CD4-positive, alpha-beta T cell treated with Interleukin-1 beta for 1 hour (primary cell): ENCODE data around the gene ADAM19.
"Not testable (repeated sequence)": the region's sequence is repeated elsewhere in the genome, so short reads cannot be mapped to it uniquely, and the experiment has no call there.

ENCODE experiments used
- DNase-seq, 2 donors: peaks; one replicate each; pipeline ENCODE4 v3.0.0-alpha.2; 2020 to 2022

Gene ADAM19

DNA sequence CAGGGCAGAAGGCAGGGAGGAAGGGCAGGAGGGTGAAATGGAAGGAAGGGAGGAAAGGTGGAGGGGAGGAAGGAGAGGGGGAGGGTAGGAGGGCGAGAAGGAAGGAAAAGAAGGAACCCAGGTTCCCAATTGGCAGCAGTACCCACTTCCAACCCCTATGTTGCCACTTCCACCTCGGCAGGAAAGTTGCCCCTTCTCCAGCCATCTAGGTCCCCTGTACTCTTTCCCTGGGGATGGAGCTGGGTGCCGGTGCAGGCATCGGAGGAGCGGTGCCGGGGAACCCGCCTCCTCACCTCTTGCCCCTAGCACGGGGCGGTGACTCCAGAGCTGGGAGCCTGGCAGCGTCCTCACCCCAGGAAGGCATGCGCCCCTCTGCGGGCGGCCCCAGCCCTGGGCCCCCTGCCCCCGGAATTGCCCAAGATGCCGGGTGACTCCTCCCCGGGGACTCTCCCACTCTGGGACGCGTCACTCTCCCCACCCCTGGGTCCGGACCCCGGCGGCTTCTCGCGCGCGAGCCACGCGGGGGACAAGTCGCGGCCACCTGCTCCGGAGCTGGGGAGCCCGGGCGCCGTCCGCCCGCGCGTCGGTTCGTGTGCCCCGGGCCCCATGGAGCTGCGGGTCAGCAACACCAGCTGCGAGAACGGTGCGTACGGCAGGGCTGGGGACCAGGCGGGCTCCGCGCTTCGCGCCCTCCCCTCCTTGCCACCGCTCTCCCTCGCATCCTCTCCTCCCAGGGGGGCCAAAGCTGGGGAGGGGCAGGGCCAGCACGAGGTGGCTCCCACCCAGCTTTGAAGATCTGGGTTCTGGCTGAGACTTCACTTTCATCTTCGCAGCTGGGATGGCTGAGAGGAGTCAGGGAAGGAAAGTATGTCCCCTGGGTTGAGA, 115.6 kb downstream of the ADAM19 start, which contains the start of gene NIPAL4:
TSS of gene NIPAL4 (plus strand) at position 499 of the 885 bp plus-strand sequence. CDS start at position 607, 108 bp downstream.
- peak; percentile 40 to 46 for DNase-seq

GRCh38 chr5:157458835-157459234, 116.7 kb downstream of the ADAM19 start:
- no peak for DNase-seq

- DNase-seq: no peak
These were observed 118.2 kb downstream of the ADAM19 start for GRCh38 chr5:157457391-157457790.

- no peak for DNase-seq
These were observed 119.3 kb downstream of the ADAM19 start for GRCh38 chr5:157456301-157456700.

DNA sequence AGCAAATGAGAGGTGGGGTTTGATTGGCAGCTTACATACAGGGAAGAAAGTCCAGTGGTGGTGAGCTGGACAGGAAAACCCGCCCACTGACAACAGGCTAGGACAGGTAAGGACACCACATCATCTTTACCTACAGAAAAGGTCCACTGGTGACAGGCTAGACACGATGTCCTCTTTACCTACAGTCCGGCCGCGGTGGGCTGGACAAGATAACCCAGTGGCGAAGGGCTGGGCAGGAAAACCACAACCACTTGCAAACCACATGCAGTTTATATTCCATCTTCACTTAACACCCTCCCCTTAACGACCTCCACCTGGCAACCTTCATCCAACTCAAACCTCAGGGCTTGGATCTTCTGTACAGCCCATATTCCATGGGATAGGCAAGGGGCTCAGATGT, 120.5 kb downstream of the ADAM19 start:
- DNase-seq: no peak

DNA sequence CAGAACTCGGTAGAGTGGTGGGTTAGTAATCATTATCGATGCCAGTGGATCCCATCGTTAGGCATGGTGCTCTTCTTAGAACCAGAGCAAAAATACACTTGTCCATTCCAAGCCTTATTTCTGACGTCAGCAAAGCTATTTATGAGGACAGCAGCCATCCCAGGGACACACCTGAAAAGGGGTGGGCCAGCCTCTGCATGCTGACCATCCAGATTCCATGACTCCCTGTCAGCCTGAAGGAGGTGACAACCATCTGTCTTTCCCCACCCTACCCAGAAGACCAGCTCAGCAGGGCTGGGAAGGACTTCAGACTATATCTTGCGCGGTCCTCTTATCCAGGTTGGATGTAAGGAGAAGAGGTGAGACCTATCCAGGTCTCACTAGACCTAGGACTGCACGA, 121.3 kb downstream of the ADAM19 start:
- no peak for DNase-seq

DNA sequence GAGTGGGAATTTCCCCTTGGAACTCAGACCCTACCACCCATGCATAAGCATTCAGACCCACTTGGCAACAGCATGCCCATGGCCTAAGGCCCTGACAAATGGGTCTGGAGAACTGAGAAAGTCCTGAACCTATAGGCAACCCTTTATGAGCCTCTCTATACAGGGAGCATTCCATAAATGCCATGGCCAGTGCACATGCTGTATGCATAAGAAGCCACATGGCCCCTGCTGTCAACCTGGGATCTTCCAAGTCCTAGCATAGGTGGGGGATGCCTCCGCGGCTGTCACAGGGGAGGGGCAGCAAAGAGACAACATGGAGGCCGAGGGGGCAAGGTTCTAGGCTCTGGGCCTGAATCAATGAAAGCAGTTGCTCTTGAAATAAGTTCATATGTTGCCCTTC, 123.8 kb downstream of the ADAM19 start:
- DNase-seq: no peak

DNA sequence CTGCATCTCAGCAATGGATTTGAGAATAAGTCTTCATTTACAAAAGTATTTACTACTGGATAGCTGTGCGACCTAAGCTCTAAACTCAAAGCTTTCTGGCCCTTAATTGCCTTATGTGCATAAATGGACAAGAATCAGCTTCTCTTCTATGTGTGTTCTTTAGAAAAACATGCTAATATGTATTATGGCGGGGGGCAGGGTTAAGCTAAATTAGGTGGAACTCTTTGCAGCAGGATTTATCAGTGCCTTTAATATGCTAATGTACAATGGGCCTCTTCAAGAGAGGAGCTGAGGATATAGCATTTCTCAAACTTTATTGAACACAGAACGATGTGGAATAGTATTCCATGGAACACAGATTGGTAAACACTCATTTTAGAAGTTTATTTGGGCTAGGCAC, 125.6 kb downstream of the ADAM19 start:
- no peak for DNase-seq

DNA sequence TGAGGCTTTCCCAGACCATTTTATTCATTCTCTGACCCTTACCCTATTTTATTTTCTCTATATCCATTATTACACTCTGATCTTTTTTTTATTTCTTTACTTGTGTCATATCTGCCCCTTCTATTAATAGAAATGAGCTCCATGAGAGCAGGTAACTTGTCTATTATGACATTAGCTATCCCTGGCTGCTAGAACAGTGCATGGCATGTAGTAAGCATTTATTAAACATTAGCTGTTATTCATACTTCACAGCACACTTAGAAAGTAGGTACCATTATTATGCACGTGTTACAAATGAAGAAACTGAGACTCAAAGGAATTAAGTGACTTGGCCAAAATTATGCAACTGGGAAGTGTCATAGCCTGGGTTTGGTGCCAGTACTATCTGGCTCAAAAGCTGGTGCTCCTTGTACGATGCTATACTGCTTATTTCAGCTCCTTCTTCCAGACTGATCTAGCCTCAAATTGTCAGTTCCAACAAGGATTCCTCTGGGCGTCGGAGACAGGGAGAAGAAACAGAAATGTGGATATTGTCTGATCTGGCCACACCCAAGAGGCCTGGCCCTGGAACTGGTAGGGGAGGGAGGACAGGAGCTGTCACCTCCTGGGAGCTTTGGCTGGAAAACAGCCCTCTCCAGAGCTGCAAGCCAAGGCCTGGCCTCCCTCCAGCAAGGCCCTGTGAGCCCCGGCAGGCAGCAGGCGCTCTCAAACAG, 126.4 kb downstream of the ADAM19 start:
- DNase-seq: no peak

- DNase-seq: no peak
These were observed 128.4 kb downstream of the ADAM19 start for GRCh38 chr5:157447201-157447637.

DNA sequence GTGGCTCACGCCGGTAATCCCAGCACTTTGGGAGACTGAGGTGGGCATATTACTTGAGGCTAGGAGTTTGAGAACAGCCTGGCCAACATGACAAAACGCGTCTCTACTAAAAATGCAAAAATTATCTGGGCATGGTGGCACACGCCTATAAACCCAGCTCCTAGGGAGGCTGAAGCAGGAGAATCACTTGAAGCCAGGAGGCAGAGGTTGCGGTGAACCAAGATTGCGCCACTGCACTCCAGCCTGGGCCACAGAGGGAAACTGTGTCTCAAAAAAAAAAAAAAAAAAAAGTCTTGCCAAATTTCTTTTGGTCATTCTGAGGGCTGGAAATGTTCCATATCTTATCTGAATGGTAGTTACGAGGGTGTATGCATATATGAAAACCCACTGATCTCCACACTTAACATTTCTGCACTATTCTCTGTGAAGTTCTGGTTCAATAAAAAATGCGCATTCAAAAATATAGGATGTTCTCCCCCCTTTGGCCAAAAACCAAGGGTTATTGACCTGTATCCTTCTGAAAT, 129.1 kb downstream of the ADAM19 start:
- DNase-seq: no peak

DNA sequence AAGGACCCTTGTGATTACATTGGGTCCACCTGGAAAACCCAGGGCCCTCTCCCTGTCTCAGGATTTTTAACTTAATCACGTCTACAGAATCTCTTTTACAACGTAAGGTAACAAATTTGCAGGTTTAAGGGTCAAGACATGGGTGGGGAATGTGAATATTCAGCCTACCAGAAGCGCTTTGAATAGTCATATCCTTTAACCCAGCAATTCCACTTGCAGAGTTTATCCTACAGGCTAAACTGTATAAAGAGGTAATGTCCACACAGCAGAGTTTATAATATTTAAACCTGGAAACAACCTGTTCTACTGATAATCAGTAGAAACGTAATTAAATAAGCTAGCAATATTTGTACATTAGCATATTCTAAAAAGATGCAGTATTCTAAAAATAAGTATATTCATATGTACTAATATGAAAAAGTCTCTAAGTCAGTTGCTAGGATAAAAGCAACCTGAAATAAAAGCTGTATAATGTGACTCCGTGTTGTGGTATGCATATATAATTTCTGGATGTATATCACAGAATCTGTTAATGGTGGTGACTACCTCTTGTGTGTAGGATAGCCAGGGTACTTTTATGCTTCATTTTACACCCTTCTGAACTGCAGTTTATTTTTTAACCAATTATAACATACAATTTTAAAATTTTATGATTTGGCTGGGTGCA, 129.7 kb downstream of the ADAM19 start:
- DNase-seq: no peak

- DNase-seq: no peak
These were observed 131.4 kb downstream of the ADAM19 start for GRCh38 chr5:157444224-157444623.

DNA sequence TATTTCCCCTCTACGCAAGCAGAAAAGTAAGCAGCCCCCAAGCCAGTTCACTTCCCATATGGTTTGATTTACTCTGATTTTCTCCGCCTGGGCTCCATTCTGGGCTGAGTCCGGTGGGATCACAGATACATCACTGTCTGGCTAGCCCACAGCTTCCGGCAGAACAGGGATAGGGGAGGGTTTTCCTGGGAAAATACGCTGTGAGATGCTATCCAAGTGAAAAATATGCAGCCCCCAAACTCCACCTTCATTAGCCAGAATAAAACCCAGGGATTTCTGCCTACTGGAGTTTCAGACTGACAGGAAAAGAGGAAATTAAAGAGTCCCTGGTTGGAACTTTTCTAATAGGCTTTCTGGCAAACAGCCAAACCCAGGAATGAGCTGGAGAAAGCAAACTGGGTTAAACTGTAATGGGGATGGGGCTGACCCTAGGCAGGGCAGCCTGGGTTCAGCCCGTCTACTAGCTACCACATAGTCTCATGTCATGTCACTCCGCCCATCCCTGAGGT, 132.5 kb downstream of the ADAM19 start:
- no peak for DNase-seq

DNA sequence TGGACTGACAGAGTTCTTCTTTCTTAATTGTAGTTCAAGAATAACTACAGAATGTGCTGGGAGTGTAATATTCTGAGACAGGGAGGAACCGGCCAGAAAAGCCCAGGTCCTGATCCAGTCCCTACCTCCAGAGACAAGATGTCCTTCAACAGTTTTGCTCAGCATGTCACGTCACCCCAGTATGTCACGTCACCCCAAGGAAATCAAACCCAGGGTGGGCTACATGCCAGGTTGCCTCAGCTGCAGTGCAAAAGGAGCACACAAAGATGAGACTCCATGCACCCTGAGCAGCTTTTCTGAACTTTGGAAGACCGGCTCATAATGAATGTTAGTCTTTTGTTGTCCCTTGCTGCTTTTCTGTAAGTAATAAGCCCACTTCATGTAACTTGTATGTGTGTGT, 141.5 kb downstream of the ADAM19 start:
- DNase-seq: no peak

DNA sequence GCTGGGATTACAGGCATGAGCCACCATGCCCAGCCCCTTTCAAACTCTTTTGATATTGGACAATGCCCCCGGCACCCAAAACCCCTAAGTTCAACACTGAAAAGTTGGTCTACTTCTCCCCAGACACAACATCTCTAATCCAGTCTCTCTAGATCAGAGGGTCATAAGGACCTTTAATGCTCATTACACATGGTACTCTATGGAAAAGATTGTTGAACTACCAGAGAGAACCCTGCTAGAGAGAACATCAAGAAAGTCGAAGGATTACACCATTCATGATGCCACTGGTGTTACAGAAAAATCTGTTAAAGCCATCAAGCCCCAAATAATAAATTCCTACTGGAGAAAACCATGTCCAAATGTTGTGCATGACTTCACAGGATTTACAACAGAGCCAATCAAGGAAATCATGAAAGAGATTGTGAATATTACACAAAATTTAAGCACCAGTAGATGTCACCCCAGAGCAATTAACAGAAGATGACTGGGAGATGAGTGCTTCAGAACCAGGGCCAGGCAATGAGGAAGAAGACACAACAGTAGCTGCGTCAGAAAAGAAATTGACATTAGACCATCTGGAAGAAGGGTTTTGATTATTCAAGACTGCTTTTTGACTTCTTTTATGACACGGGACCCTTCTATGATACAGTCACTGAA, 143.9 kb downstream of the ADAM19 start:
- peak; percentile 48 to 66 for DNase-seq

DNA sequence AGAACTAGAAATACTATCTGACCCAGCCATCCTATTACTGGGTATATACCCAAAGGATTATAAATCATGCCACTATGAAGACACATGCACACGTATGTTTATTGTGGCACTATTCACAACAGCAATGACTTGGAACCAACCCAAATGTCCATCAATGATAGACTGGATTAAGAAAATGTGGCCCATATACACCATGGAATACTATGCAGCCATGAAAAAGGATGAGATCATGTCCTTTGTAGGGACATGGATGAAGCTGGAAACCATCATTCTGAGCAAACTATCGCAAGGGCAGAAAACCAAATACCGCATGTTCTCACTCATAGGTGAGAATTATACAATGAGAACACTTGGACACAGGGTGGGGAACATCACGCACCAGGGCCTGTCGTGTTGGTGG, 145.7 kb downstream of the ADAM19 start:
- not testable (repeated sequence) for DNase-seq
